HCT116 (cell line): ENCODE data around the gene WDR83. TPM values are rescaled to one million over a fixed set of nuclear protein-coding genes. Genes with fewer than 3 reads are reported as not detected.
A peak's percentile ranks its signal among the peaks of the same experiment; 100 is the strongest.

Experiments used
- ATAC-seq: fragments of 200-7000 bp; cut with Tn5 transposase; 2 replicates; pipeline ENCODE4 v1.9.1; 2020; ENCODE audit warnings: mild to moderate bottlenecking, moderate library complexity
- BruUV-seq: library from RNA; stranded (reverse); fragments of 400-500 nt; replicated peaks from 2 replicates; lab custom pipeline; 2021; lab: Mats Ljungman, UMichigan
- CTCF ChIA-PET: fragments of 300-600 bp; sonication (Branson Sonifier 250); formaldehyde crosslinking; loops from one replicate; lab custom pipeline; 2021; ENCODE audit warnings: antibody characterized with exemption; lab: Charles Lee
- POLR2A ChIA-PET: fragments of 300-600, 350-600 bp; sonication (Branson Sonifier 250); formaldehyde crosslinking; loops from one replicate; lab custom pipeline; 2021; ENCODE audit warnings: antibody characterized with exemption; lab: Charles Lee
- RAD21 ChIA-PET, 2 experiments: fragments of 300-600 bp; sonication (Branson Sonifier 250); formaldehyde crosslinking; loops; one replicate each; lab custom pipeline; 2023; ENCODE audit warnings: low total read pairs in 2 of 2; ENCODE audit not compliant: uncharacterized antibody in 2 of 2, unreplicated experiment in 2 of 2, low non-redundant PET in 1 of 2; lab: Charles Lee
- DNase-seq: peaks from one replicate; pipeline ENCODE4 v3.0.0-alpha.2; 2010; ENCODE audit warnings: low read depth, low spot score
- H2AFZ ChIP-seq: fragments of 200-600 bp; shearing (Covaris generic), sonication (generic); 2 replicates; pipeline ENCODE4 v1.6.1; 2017; ENCODE audit warnings: low read depth, mixed run types, mixed read lengths, antibody characterized with exemption, low read length; ENCODE audit not compliant: poor library complexity, severe bottlenecking
- H3K27ac ChIP-seq: 2 replicates; pipeline ENCODE4 v1.5.1; 2012; ENCODE audit warnings: low read depth, low read length
- H3K27me3 ChIP-seq: fragments of 200-600 bp; sonication (generic); 2 replicates; pipeline ENCODE4 v1.6.1; 2016; ENCODE audit warnings: mixed run types, low read length, mixed read lengths; ENCODE audit not compliant: insufficient read depth
- H3K36me3 ChIP-seq, 2 experiments: fragments of 200-500 bp in 1 of 2; fragments of 200-600 bp in 1 of 2; sonication (Bioruptor generic) in 1 of 2; sonication (generic) in 1 of 2; 2 replicates each; pipeline versions ENCODE4 v1.5.1 to v1.6.1; 2014 to 2016; ENCODE audit warnings: low read length in 2 of 2, inconsistent platforms in 1 of 2, mixed read lengths in 1 of 2, mixed run types in 1 of 2; ENCODE audit not compliant: insufficient read depth in 2 of 2, control insufficient read depth in 1 of 2
- H3K4me1 ChIP-seq, 2 experiments: fragments of 200-600 bp in 1 of 2; sonication (generic) in 1 of 2; 2 replicates each; pipeline versions ENCODE4 v1.5.1 to v1.6.1; 2012 to 2017; ENCODE audit warnings: low read length in 2 of 2, inconsistent platforms in 1 of 2, mild to moderate bottlenecking in 1 of 2, mixed read lengths in 1 of 2, mixed run types in 1 of 2, moderate library complexity in 1 of 2; ENCODE audit not compliant: insufficient read depth in 2 of 2, control insufficient read depth in 1 of 2
- H3K4me2 ChIP-seq: fragments of 200-600 bp; sonication (generic); 2 replicates; pipeline ENCODE4 v1.6.1; 2017; ENCODE audit warnings: mixed run types, low read length, mixed read lengths
- H3K4me3 ChIP-seq, 2 experiments: fragments of 200-600 bp in 1 of 2; sonication (generic) in 1 of 2; replicated peaks in 1 of 2; 2 replicates each; pipeline ENCODE4 v1.5.1; 2011 to 2016; ENCODE audit warnings: low read length in 2 of 2, control low read depth in 1 of 2, low read depth in 1 of 2, mild to moderate bottlenecking in 1 of 2, mixed read lengths in 1 of 2, mixed run types in 1 of 2
- H3K79me2 ChIP-seq: fragments of 200-600 bp; sonication (generic); 2 replicates; pipeline ENCODE4 v1.6.1; 2017; ENCODE audit warnings: mild to moderate bottlenecking, mixed run types, low read length, moderate library complexity, mixed read lengths; ENCODE audit not compliant: insufficient read depth
- H3K9ac ChIP-seq: fragments of 200-600 bp; sonication (generic); 2 replicates; pipeline ENCODE4 v1.6.1; 2016; ENCODE audit warnings: low read length, mixed read lengths
- H3K9me2 ChIP-seq: fragments of 200-600 bp; sonication (generic), shearing (Covaris generic); 2 replicates; pipeline ENCODE4 v1.6.1; 2017; ENCODE audit warnings: mixed run types, mild to moderate bottlenecking, moderate library complexity; ENCODE audit not compliant: insufficient read depth
- H3K9me3 ChIP-seq, 2 experiments: fragments of 200-500 bp in 1 of 2; fragments of 200-600 bp in 1 of 2; sonication (Bioruptor generic) in 1 of 2; sonication (generic) in 1 of 2; 2 replicates each; pipeline ENCODE4 v1.6.1; 2014 to 2017; ENCODE audit warnings: low read length in 2 of 2, mixed read lengths in 2 of 2, inconsistent platforms in 1 of 2, low read depth in 1 of 2, mild to moderate bottlenecking in 1 of 2, mixed run types in 1 of 2, moderate library complexity in 1 of 2; ENCODE audit not compliant: control insufficient read depth in 1 of 2, insufficient read depth in 1 of 2
- H4K20me1 ChIP-seq: fragments of 200-600 bp; sonication (generic), shearing (Covaris generic); 2 replicates; pipeline ENCODE4 v1.6.1; 2017; ENCODE audit warnings: mixed run types, mild to moderate bottlenecking, moderate library complexity; ENCODE audit not compliant: insufficient read depth
- CBX3 ChIP-seq: IDR thresholded peaks from 2 replicates; pipeline ENCODE4 v1.6.1; 2012; ENCODE audit warnings: low read depth
- CEBPB ChIP-seq: IDR thresholded peaks from 2 replicates; pipeline ENCODE4 v1.6.1; 2012; ENCODE audit warnings: low read depth
- CTCF ChIP-seq, 3 experiments: fragments of 200-600 bp in 1 of 3; sonication (generic) in 1 of 3; IDR thresholded peaks in 2 of 3; conservative IDR thresholded peaks in 1 of 3; 2 replicates each; pipeline ENCODE4 v1.5.1; 2012 to 2017; ENCODE audit warnings: low read depth in 2 of 3, low read length in 2 of 3, antibody characterized with exemption in 1 of 3, borderline replicate concordance in 1 of 3, control low read depth in 1 of 3, mild to moderate bottlenecking in 1 of 3, mixed read lengths in 1 of 3, mixed run types in 1 of 3, moderate library complexity in 1 of 3; ENCODE audit not compliant: insufficient read depth in 1 of 3
- EGR1 ChIP-seq: IDR thresholded peaks from 2 replicates; pipeline ENCODE4 v1.6.1; 2012; ENCODE audit warnings: low read depth
- JUND ChIP-seq: IDR thresholded peaks from 2 replicates; pipeline ENCODE4 v1.6.1; 2012
- MAX ChIP-seq: IDR thresholded peaks from 2 replicates; pipeline ENCODE4 v1.6.1; 2012
- POLR2AphosphoS5 ChIP-seq: IDR thresholded peaks from 2 replicates; pipeline ENCODE4 v1.6.1; 2011; ENCODE audit warnings: mild to moderate bottlenecking, low read depth, low read length, moderate library complexity
- SIN3A ChIP-seq: IDR thresholded peaks from 2 replicates; pipeline ENCODE4 v1.6.1; 2012; ENCODE audit warnings: low read depth
- SRF ChIP-seq: IDR thresholded peaks from 2 replicates; pipeline ENCODE4 v1.6.1; 2012; ENCODE audit warnings: low read depth
- ZBTB33 ChIP-seq: IDR thresholded peaks from 2 replicates; pipeline ENCODE4 v1.6.1; 2011; ENCODE audit warnings: mild to moderate bottlenecking, low read length, moderate library complexity; ENCODE audit not compliant: insufficient replicate concordance; ENCODE audit errors: extremely low read depth
- ZFX ChIP-seq: fragments of 450-650 bp; IDR thresholded peaks from 2 replicates; pipeline ENCODE4 v1.6.1; 2017
- intact Hi-C: fragments of 100-400 bp; cut with micrococcal nuclease; formaldehyde crosslinking; loops from 2 replicates; pipeline ENCODE4 v1.10.0; 2022
- total RNA-seq: library from RNA; stranded (reverse); gene quantifications from one replicate; pipeline ENCODE4 v1.2.1, GENCODE V29; 2021; ENCODE audit not compliant: unreplicated experiment

Gene WDR83
- total RNA-seq, 1 experiment from 2014 or later: 20.1 TPM

GRCh38 chr19:12720296-12720695 is 53.7 kb downstream of the WDR83 start:
- peaks cover 12 to 27% of the 10 kb centered on the region in 2 experiments for H3K36me3 ChIP-seq
- no peak overlapping the region for H3K9ac ChIP-seq
- no peak overlapping the region for H3K4me3 ChIP-seq
- H4K20me1 ChIP-seq: no peaks in the 10 kb centered on the region
- no peak for ATAC-seq
- no TSS peak for BruUV-seq
- no peak for DNase-seq
- TF ChIP-seq JUND (no peak), CTCF (IDR thresholded peaks at IDR 0.05 in 2 of 3, conservative IDR thresholded peaks at IDR 0.05 in 1 of 3; ENCODE audit: borderline replicate concordance in 1 of 3, insufficient read depth in 1 of 3, low read depth in 2 of 3, low read length in 2 of 3) (no peak), SIN3A (no peak)
- POLR2A ChIA-PET: no interaction called here
- intact Hi-C loops: no loop called here
- no peaks in the 10 kb centered on the region for H3K9me3 ChIP-seq
- no peak overlapping the region for H3K4me2 ChIP-seq
- RAD21 ChIA-PET: no interaction called here
- CTCF ChIA-PET: interaction anchor here (1.3 kb wide), 1 partner anchor 46 kb away, joined by 3 read pairs; no protein-coding TSS in a partner anchor
- H2AFZ ChIP-seq: no peak overlapping the region
- H3K27ac ChIP-seq: no peak overlapping the region; the same call in 1 of the 2 replicates
- peaks cover 83% of the 10 kb centered on the region for H3K79me2 ChIP-seq
- no peaks in the 10 kb centered on the region for H3K27me3 ChIP-seq
- peaks cover 0 to 36% of the 10 kb centered on the region in 2 experiments; a peak in 3 of 4 replicates for H3K4me1 ChIP-seq
- H3K9me2 ChIP-seq: no peaks in the 10 kb centered on the region

- Histone ChIP-seq H3K27ac (peak overlapping the region; percentile 88), H3K9ac (peak overlapping the region; percentile 93), H3K4me1 (peaks cover 0 to 36% of the 10 kb centered on the region in 2 experiments; a peak in 3 of 4 replicates), H3K79me2 (peaks cover 75% of the 10 kb centered on the region), H3K9me3 (no peaks in the 10 kb centered on the region), H3K4me3 (peak overlapping the region; percentile 82 to 93), H3K36me3 (peaks cover 5 to 27% of the 10 kb centered on the region in 2 experiments; a peak in 2 of 4 replicates), H3K9me2 (no peaks in the 10 kb centered on the region), H2AFZ (no peak overlapping the region), H3K4me2 (peak overlapping the region; percentile 78), H3K27me3 (no peaks in the 10 kb centered on the region), H4K20me1 (no peaks in the 10 kb centered on the region)
- intact Hi-C loops: no loop called here
- no TSS peak for BruUV-seq
- ATAC-seq (no peak), DNase-seq (no peak)
- RAD21 ChIA-PET: no interaction called here
- POLR2A ChIA-PET: interaction anchor here (2.5 to 3.9 kb wide), 3 partner anchors 13 to 71 kb away, joined by 15 to 32 read pairs (median 23); partner anchors contain the start of genes GET3 and JUNB
- CTCF ChIA-PET: interaction anchor here (0.6 to 1.3 kb wide), 5 partner anchors 12 to 324 kb away, joined by 3 read pairs; no protein-coding TSS in a partner anchor
- TF ChIP-seq CBX3 (no peak), CEBPB (no peak), ZFX (no peak), SRF (no peak), MAX (no peak), SIN3A (no peak), ZBTB33 (no peak), EGR1 (no peak), JUND (no peak), POLR2AphosphoS5 (no peak), CTCF (IDR thresholded peaks at IDR 0.05 in 2 of 3, conservative IDR thresholded peaks at IDR 0.05 in 1 of 3; ENCODE audit: borderline replicate concordance in 1 of 3, insufficient read depth in 1 of 3, low read depth in 2 of 3, low read length in 2 of 3) (no peak)
These were observed 54.4 kb downstream of the WDR83 start for GRCh38 chr19:12720851-12721655.
